ENCODE data around the gene CD46. TPM values are rescaled to one million over a fixed set of nuclear protein-coding genes. Genes with fewer than 3 reads are reported as not detected.

CD46 gene
- total and polyA plus RNA-seq, 7 experiments from 2014 or later: 109 to 216 (median 127) TPM

GRCh38 chr1:207820568-207821463, 69.0 kb downstream of the CD46 start:
- DNase-seq: no peak
- Histone ChIP-seq H3K4me1 (ENCODE audit: control insufficient read depth in 2 of 2, insufficient read depth in 2 of 2, low read length in 2 of 2) (peaks cover 22 to 53% of the 10 kb centered on the region in 2 donors), H3K36me3 (ENCODE audit: control insufficient read depth in 2 of 3, insufficient read depth in 3 of 3, low read length in 3 of 3) (peaks cover 4 to 45% (median 13%) of the 10 kb centered on the region in 3 experiments), H3K27ac (ENCODE audit: low read depth, low read length) (peak overlapping the region; percentile 24), H3K9me3 (ENCODE audit: control insufficient read depth in 2 of 3, low read length in 3 of 3) (no peaks in the 10 kb centered on the region), H3K4me3 (ENCODE audit: low read length) (peak overlapping the region; percentile 87), H3K27me3 (ENCODE audit: control insufficient read depth in 2 of 2, insufficient read depth in 2 of 2, low read length in 2 of 2) (no peaks in the 10 kb centered on the region)
- peak overlapping the region in 9 of 10 donors; percentile 63 to 96 (median 94) for H3K4me3 Mint-ChIP-seq
- H3K4me1 Mint-ChIP-seq: peaks cover 74 to 96% (median 89%) of the 10 kb centered on the region in 7 donors
- intact Hi-C loops (cut with micrococcal nuclease): loop anchor here (5.0 to 10.0 kb wide), 4 partner anchors 421 to 1264 kb away; partner anchors contain the start of genes CD55 (in 2 of the 2), FCMR (in 1 of the 2) and PLXNA2 (in 1 of the 2)
- ATAC-seq: no peak
- peaks cover 0 to 6% (median 0%) of the 10 kb centered on the region in 5 donors for H3K27me3 Mint-ChIP-seq
- H3K36me3 Mint-ChIP-seq: peaks cover 11 to 45% (median 34%) of the 10 kb centered on the region in 5 donors
- peaks cover 0 to 18% (median 0%) of the 10 kb centered on the region in 11 donors for H3K9me3 Mint-ChIP-seq
- CTCF ChIA-PET: interaction anchor here (1.2 to 4.1 kb wide), 3 partner anchors 9 to 51 kb away, joined by 3 to 81 read pairs (median 7); no protein-coding TSS in a partner anchor
- POLR2A ChIA-PET: interaction anchor here (4.0 to 17.1 kb wide), 2 partner anchors 13 to 48 kb away, joined by 49 to 547 read pairs; no protein-coding TSS in a partner anchor
- H3K27ac Mint-ChIP-seq: peak overlapping the region; percentile 40 to 100 (median 81)

- ATAC-seq: no peak
- Mint-ChIP-seq H3K27ac (peak overlapping the region in 5 of 9 donors; percentile 43 to 100 (median 98)), H3K27me3 (peaks cover 0 to 6% (median 0%) of the 10 kb centered on the region in 5 donors), H3K4me3 (peak overlapping the region in 9 of 10 donors; percentile 88 to 96 (median 95)), H3K9me3 (peaks cover 0 to 18% (median 0%) of the 10 kb centered on the region in 11 donors), H3K4me1 (peaks cover 72 to 96% (median 89%) of the 10 kb centered on the region in 7 donors), H3K36me3 (peaks cover 11 to 38% (median 30%) of the 10 kb centered on the region in 5 donors)
- Histone ChIP-seq H3K36me3 (ENCODE audit: control insufficient read depth in 2 of 3, insufficient read depth in 3 of 3, low read length in 3 of 3) (peaks cover 4 to 38% (median 5%) of the 10 kb centered on the region in 3 experiments), H3K27ac (ENCODE audit: low read depth, low read length) (peak overlapping the region; percentile 88), H3K9me3 (ENCODE audit: control insufficient read depth in 2 of 3, low read length in 3 of 3) (no peaks in the 10 kb centered on the region), H3K27me3 (ENCODE audit: control insufficient read depth in 2 of 2, insufficient read depth in 2 of 2, low read length in 2 of 2) (no peaks in the 10 kb centered on the region), H3K4me1 (ENCODE audit: control insufficient read depth in 2 of 2, insufficient read depth in 2 of 2, low read length in 2 of 2) (peaks cover 28 to 60% of the 10 kb centered on the region in 2 donors), H3K4me3 (ENCODE audit: low read length) (peak overlapping the region; percentile 87)
- CTCF ChIA-PET: interaction anchor here (1.2 to 4.1 kb wide), 2 partner anchors 21 to 50 kb away, joined by 3 to 81 read pairs; no protein-coding TSS in a partner anchor
- DNase-seq: no peak
- POLR2A ChIA-PET: interaction anchor here (1.1 to 17.1 kb wide), 5 partner anchors 11 to 62 kb away, joined by 6 to 547 read pairs (median 49); no protein-coding TSS in a partner anchor
- intact Hi-C loops (cut with micrococcal nuclease): loop anchor here (1.0 to 10.0 kb wide), 6 partner anchors 9 to 1264 kb away; partner anchors contain the start of genes CD55 (in 2 of the 2), FCMR (in 1 of the 2) and PLXNA2 (in 1 of the 2)
These were observed 69.7 kb downstream of the CD46 start for GRCh38 chr1:207821464-207822045.

- no peaks in the 10 kb centered on the region for H3K27me3 ChIP-seq (ENCODE audit: control insufficient read depth in 2 of 2, insufficient read depth in 2 of 2, low read length in 2 of 2)
- H3K4me1 ChIP-seq (ENCODE audit: control insufficient read depth in 2 of 2, insufficient read depth in 2 of 2, low read length in 2 of 2): peaks cover 29 to 65% of the 10 kb centered on the region in 2 donors
- peak overlapping the region; percentile 88 to 96 (median 95) for H3K4me3 Mint-ChIP-seq
- CTCF ChIA-PET: interaction anchor here (0.5 to 4.1 kb wide), 13 partner anchors 10 to 1157 kb away, joined by 3 to 81 read pairs (median 5); no protein-coding TSS in a partner anchor
- POLR2A ChIA-PET: interaction anchor here (1.1 to 17.1 kb wide), 7 partner anchors 11 to 62 kb away, joined by 6 to 547 read pairs (median 23); no protein-coding TSS in a partner anchor
- no peaks in the 10 kb centered on the region for H3K9me3 ChIP-seq (ENCODE audit: control insufficient read depth in 2 of 3, low read length in 3 of 3)
- ATAC-seq (no peak), DNase-seq (no peak)
- peaks cover 0 to 6% (median 0%) of the 10 kb centered on the region in 5 donors for H3K27me3 Mint-ChIP-seq
- peaks cover 11 to 36% (median 26%) of the 10 kb centered on the region in 5 donors for H3K36me3 Mint-ChIP-seq
- intact Hi-C loops (cut with micrococcal nuclease): loop anchor here (1.0 to 10.0 kb wide), 6 partner anchors 10 to 1265 kb away; partner anchors contain the start of genes CD55 (in 2 of the 2), FCMR (in 1 of the 2) and PLXNA2 (in 1 of the 2)
- H3K36me3 ChIP-seq (ENCODE audit: control insufficient read depth in 2 of 3, insufficient read depth in 3 of 3, low read length in 3 of 3): peaks cover 0 to 31% (median 5%) of the 10 kb centered on the region in 3 experiments
- peaks cover 0 to 18% (median 0%) of the 10 kb centered on the region in 11 donors for H3K9me3 Mint-ChIP-seq
- H3K4me3 ChIP-seq (ENCODE audit: low read length): peak overlapping the region; percentile 87
- H3K27ac ChIP-seq (ENCODE audit: low read depth, low read length): peak overlapping the region; percentile 88
- H3K27ac Mint-ChIP-seq: peak overlapping the region; percentile 96 to 100 (median 98)
- peaks cover 72 to 96% (median 89%) of the 10 kb centered on the region in 7 donors for H3K4me1 Mint-ChIP-seq
These were observed 70.3 kb downstream of the CD46 start for GRCh38 chr1:207822124-207822601.

GRCh38 chr1:207822602-207823451, 71.0 kb downstream of the CD46 start:
- ATAC-seq (peak; percentile 65), DNase-seq (peak; percentile 35 to 89 (median 86))
- peak overlapping the region; percentile 88 for H3K27ac ChIP-seq (ENCODE audit: low read depth, low read length)
- H3K4me3 ChIP-seq (ENCODE audit: low read length): peak overlapping the region; percentile 87
- H3K9me3 ChIP-seq (ENCODE audit: control insufficient read depth in 2 of 3, low read length in 3 of 3): no peaks in the 10 kb centered on the region
- peak overlapping the region; percentile 88 to 96 (median 95) for H3K4me3 Mint-ChIP-seq
- H3K4me1 ChIP-seq (ENCODE audit: control insufficient read depth in 2 of 2, insufficient read depth in 2 of 2, low read length in 2 of 2): peaks cover 29 to 61% of the 10 kb centered on the region in 2 donors
- POLR2A ChIA-PET: interaction anchor here (1.1 to 17.1 kb wide), 12 partner anchors 8 to 140 kb away, joined by 3 to 547 read pairs (median 11); no protein-coding TSS in a partner anchor
- peaks cover 0 to 25% (median 5%) of the 10 kb centered on the region in 3 experiments for H3K36me3 ChIP-seq (ENCODE audit: control insufficient read depth in 2 of 3, insufficient read depth in 3 of 3, low read length in 3 of 3)
- H3K9me3 Mint-ChIP-seq: peaks cover 0 to 18% (median 0%) of the 10 kb centered on the region in 11 donors
- peaks cover 0 to 6% (median 0%) of the 10 kb centered on the region in 5 donors for H3K27me3 Mint-ChIP-seq
- peaks cover 8 to 29% (median 22%) of the 10 kb centered on the region in 5 donors for H3K36me3 Mint-ChIP-seq
- H3K4me1 Mint-ChIP-seq: peaks cover 72 to 96% (median 89%) of the 10 kb centered on the region in 7 donors
- no peaks in the 10 kb centered on the region for H3K27me3 ChIP-seq (ENCODE audit: control insufficient read depth in 2 of 2, insufficient read depth in 2 of 2, low read length in 2 of 2)
- CTCF ChIA-PET: interaction anchor here (0.5 to 4.1 kb wide), 15 partner anchors 10 to 1232 kb away, joined by 3 to 81 read pairs (median 6); no protein-coding TSS in a partner anchor
- intact Hi-C loops (cut with micrococcal nuclease): loop anchor here (1.0 to 10.0 kb wide), 7 partner anchors 11 to 1266 kb away; partner anchors contain the start of genes CD55 (in 2 of the 2), CD46 (in 1 of the 2), FCMR (in 1 of the 2) and PLXNA2 (in 1 of the 2)
- peak overlapping the region; percentile 96 to 100 (median 98) for H3K27ac Mint-ChIP-seq

- peaks cover 29 to 60% of the 10 kb centered on the region in 2 donors for H3K4me1 ChIP-seq (ENCODE audit: control insufficient read depth in 2 of 2, insufficient read depth in 2 of 2, low read length in 2 of 2)
- Mint-ChIP-seq H3K36me3 (peaks cover 6 to 25% (median 18%) of the 10 kb centered on the region in 5 donors), H3K4me3 (peak overlapping the region; percentile 88 to 96 (median 95)), H3K4me1 (peaks cover 75 to 98% (median 90%) of the 10 kb centered on the region in 7 donors), H3K27me3 (peaks cover 0 to 6% (median 0%) of the 10 kb centered on the region in 5 donors), H3K27ac (peak overlapping the region; percentile 96 to 100 (median 98)), H3K9me3 (peaks cover 0 to 18% (median 0%) of the 10 kb centered on the region in 11 donors)
- DNase-seq: no peak
- peak overlapping the region; percentile 88 for H3K27ac ChIP-seq (ENCODE audit: low read depth, low read length)
- no peak for ATAC-seq
- CTCF ChIA-PET: interaction anchor here (0.6 to 4.1 kb wide), 18 partner anchors 10 to 1703 kb away, joined by 3 to 81 read pairs (median 4); no protein-coding TSS in a partner anchor
- intact Hi-C loops (cut with micrococcal nuclease): loop anchor here (1.0 to 10.0 kb wide), 5 partner anchors 71 to 1266 kb away; partner anchors contain the start of genes CD55 (in 2 of the 2), CD46 (in 1 of the 2), FCMR (in 1 of the 2) and PLXNA2 (in 1 of the 2)
- H3K4me3 ChIP-seq (ENCODE audit: low read length): peak overlapping the region; percentile 87
- no peaks in the 10 kb centered on the region for H3K27me3 ChIP-seq (ENCODE audit: control insufficient read depth in 2 of 2, insufficient read depth in 2 of 2, low read length in 2 of 2)
- peaks cover 0 to 21% (median 5%) of the 10 kb centered on the region in 3 experiments for H3K36me3 ChIP-seq (ENCODE audit: control insufficient read depth in 2 of 3, insufficient read depth in 3 of 3, low read length in 3 of 3)
- H3K9me3 ChIP-seq (ENCODE audit: control insufficient read depth in 2 of 3, low read length in 3 of 3): no peaks in the 10 kb centered on the region
- POLR2A ChIA-PET: interaction anchor here (0.7 to 17.1 kb wide), 18 partner anchors 8 to 599 kb away, joined by 3 to 547 read pairs (median 7); partner anchors contain the start of gene CD46
These were observed 71.7 kb downstream of the CD46 start for GRCh38 chr1:207823531-207823879.

Measured in naive thymus-derived CD4-positive, alpha-beta T cell (primary cell).